WTC11 (cell line): ENCODE data around the gene RERG. TPM values are rescaled to one million over a fixed set of nuclear protein-coding genes. Genes with fewer than 3 reads are reported as not detected.

Experiments used
- ATAC-seq: fragments of 200-7000 bp; cut with Tn5 transposase; 2 replicates; pipeline ENCODE4 v1.10.0; 2021; ENCODE audit warnings: mild to moderate bottlenecking, moderate library complexity
- CTCF ChIA-PET: fragments of 300-600 bp; sonication (Branson Sonifier 250); formaldehyde crosslinking; loops from one replicate; lab custom pipeline; 2021; ENCODE audit warnings: antibody characterized with exemption; lab: Charles Lee
- POLR2A ChIA-PET: fragments of 350-600 bp; sonication (Branson Sonifier 250); formaldehyde crosslinking; loops from one replicate; lab custom pipeline; 2021; ENCODE audit warnings: antibody characterized with exemption; lab: Charles Lee
- DNase-seq: peaks from one replicate; pipeline ENCODE4 v3.0.0; 2021; ENCODE audit warnings: low spot score
- H3K27ac Mint-ChIP-seq: 2 replicates; pipeline ENCODE4 v1.8.0; 2021; ENCODE audit warnings: mixed read lengths
- H3K27me3 Mint-ChIP-seq: 2 replicates; pipeline ENCODE4 v1.8.0; 2021; ENCODE audit warnings: low read depth, mild to moderate bottlenecking, moderate library complexity, mixed read lengths
- H3K36me3 Mint-ChIP-seq: 2 replicates; pipeline ENCODE4 v1.8.0; 2021; ENCODE audit warnings: mixed read lengths
- H3K4me1 Mint-ChIP-seq: 2 replicates; pipeline ENCODE4 v1.8.0; 2022; ENCODE audit warnings: mixed read lengths
- H3K4me3 Mint-ChIP-seq: 2 replicates; pipeline ENCODE4 v1.8.0; 2021; ENCODE audit warnings: mild to moderate bottlenecking, moderate library complexity, mixed read lengths
- H3K9me3 Mint-ChIP-seq: 2 replicates; pipeline ENCODE4 v1.8.0; 2021; ENCODE audit warnings: mixed read lengths
- AFF4 ChIP-seq: sonication (generic); formaldehyde crosslinking; IDR thresholded peaks from 2 replicates; pipeline ENCODE4 v1.8.1; 2023; ENCODE audit warnings: mild to moderate bottlenecking, missing genetic modification reagents, borderline replicate concordance
- ATF1 ChIP-seq: sonication (generic); formaldehyde crosslinking; IDR thresholded peaks from 2 replicates; pipeline ENCODE4 v1.8.1; 2023; ENCODE audit warnings: mild to moderate bottlenecking, moderate library complexity, missing genetic modification reagents
- E2F4 ChIP-seq: sonication (generic); formaldehyde crosslinking; IDR thresholded peaks from 2 replicates; pipeline ENCODE4 v1.8.1; 2022; ENCODE audit warnings: low read depth, mild to moderate bottlenecking, moderate library complexity, missing genetic modification reagents, borderline replicate concordance
- EMX1 ChIP-seq: fragments of 250-450 bp; sonication (Bioruptor Pico); IDR thresholded peaks from 2 replicates; pipeline ENCODE4 v1.8.0; 2021; ENCODE audit warnings: mild to moderate bottlenecking
- ESRRA ChIP-seq: sonication (generic); formaldehyde crosslinking; IDR thresholded peaks from 2 replicates; pipeline ENCODE4 v1.8.1; 2022; ENCODE audit warnings: mild to moderate bottlenecking, missing genetic modification reagents, borderline replicate concordance
- FOXK1 ChIP-seq: sonication (generic); formaldehyde crosslinking; IDR thresholded peaks from 2 replicates; pipeline ENCODE4 v1.8.0; 2022; ENCODE audit warnings: mild to moderate bottlenecking, moderate library complexity, missing genetic modification reagents
- IRF1 ChIP-seq: sonication (generic); formaldehyde crosslinking; IDR thresholded peaks from 2 replicates; pipeline ENCODE4 v1.8.0; 2023; ENCODE audit warnings: missing genetic modification reagents
- IRF2 ChIP-seq: sonication (generic); formaldehyde crosslinking; IDR thresholded peaks from 2 replicates; pipeline ENCODE4 v1.8.0; 2022; ENCODE audit warnings: low read depth, missing genetic modification reagents, borderline replicate concordance
- SMAD3 ChIP-seq: sonication (generic); formaldehyde crosslinking; IDR thresholded peaks from 2 replicates; pipeline ENCODE4 v1.8.0; 2022; ENCODE audit warnings: missing genetic modification reagents, mild to moderate bottlenecking, borderline replicate concordance
- SP1 ChIP-seq: sonication (generic); formaldehyde crosslinking; conservative IDR thresholded peaks from 2 replicates; pipeline ENCODE4 v1.8.1; 2022; ENCODE audit warnings: missing genetic modification reagents
- TEAD1 ChIP-seq: sonication (generic); formaldehyde crosslinking; IDR thresholded peaks from 2 replicates; pipeline ENCODE4 v1.8.0; 2022; ENCODE audit warnings: mild to moderate bottlenecking, missing genetic modification reagents
- TEAD4 ChIP-seq: sonication (generic); formaldehyde crosslinking; IDR thresholded peaks from 2 replicates; pipeline ENCODE4 v1.8.0; 2022; ENCODE audit warnings: mild to moderate bottlenecking, missing genetic modification reagents
- ZBTB21 ChIP-seq: sonication (generic); formaldehyde crosslinking; IDR thresholded peaks from 2 replicates; pipeline ENCODE4 v1.8.1; 2023; ENCODE audit warnings: mild to moderate bottlenecking, missing genetic modification reagents, borderline replicate concordance
- ZNF416 ChIP-seq: fragments of 250-450 bp; sonication (Bioruptor Pico); IDR thresholded peaks from 2 replicates; pipeline ENCODE4 v1.9.0; 2021; ENCODE audit warnings: mild to moderate bottlenecking, inconsistent platforms
- total RNA-seq: library from RNA; stranded (reverse); gene quantifications from 3 replicates; pipeline ENCODE4 v1.2.3, GENCODE V29; 2021
- TF ChIP-seq, protein P1 (sequence below): fragments of 250-450 bp; sonication (Bioruptor Pico); IDR thresholded peaks from 2 replicates; pipeline ENCODE4 v1.8.0; 2021; ENCODE audit warnings: mild to moderate bottlenecking
- TF ChIP-seq, protein P2 (sequence below): sonication (generic); formaldehyde crosslinking; IDR thresholded peaks from 2 replicates; pipeline ENCODE4 v1.8.0; 2023; ENCODE audit warnings: missing genetic modification reagents, mild to moderate bottlenecking, borderline replicate concordance

RERG gene
- total RNA-seq, 1 experiment from 2014 or later = 0.28 TPM

GRCh38 chr12:15234011-15234410 lies 12.8 kb upstream of the RERG start:
- Mint-ChIP-seq H3K9me3 (peaks cover 12% of the 10 kb centered on the region), H3K27ac (no peak overlapping the region), H3K4me1 (no peaks in the 10 kb centered on the region), H3K27me3 (no peaks in the 10 kb centered on the region; the same call in 1 of the 2 replicates), H3K4me3 (no peak overlapping the region), H3K36me3 (no peaks in the 10 kb centered on the region)
- CTCF ChIA-PET = interaction anchor here (1.1 kb wide), 1 partner anchor 13 kb away, joined by 4 read pairs; the partner anchor contains the start of gene RERG
- no peak for ATAC-seq
- DNase-seq = no peak
- POLR2A ChIA-PET = no interaction called here
- TF ChIP-seq ZNF416 (CRISPR knock-in tag) = no peak
- TF ChIP-seq EMX1 (CRISPR knock-in tag) = no peak
- no peak for TF ChIP-seq AFF4 (CRISPR knock-in tag)
- no peak for TF ChIP-seq IRF1 (CRISPR knock-in tag)
- TF ChIP-seq ATF1 (CRISPR knock-in tag) = no peak
- no peak for TF ChIP-seq TEAD1
- TF ChIP-seq ZBTB21 (CRISPR knock-in tag) = no peak
- no peak for TF ChIP-seq SP1 (CRISPR knock-in tag)
- no peak for TF ChIP-seq IRF2 (CRISPR knock-in tag)
- TF ChIP-seq SMAD3 (CRISPR knock-in tag) = no peak
- TF ChIP-seq, protein P1, sequence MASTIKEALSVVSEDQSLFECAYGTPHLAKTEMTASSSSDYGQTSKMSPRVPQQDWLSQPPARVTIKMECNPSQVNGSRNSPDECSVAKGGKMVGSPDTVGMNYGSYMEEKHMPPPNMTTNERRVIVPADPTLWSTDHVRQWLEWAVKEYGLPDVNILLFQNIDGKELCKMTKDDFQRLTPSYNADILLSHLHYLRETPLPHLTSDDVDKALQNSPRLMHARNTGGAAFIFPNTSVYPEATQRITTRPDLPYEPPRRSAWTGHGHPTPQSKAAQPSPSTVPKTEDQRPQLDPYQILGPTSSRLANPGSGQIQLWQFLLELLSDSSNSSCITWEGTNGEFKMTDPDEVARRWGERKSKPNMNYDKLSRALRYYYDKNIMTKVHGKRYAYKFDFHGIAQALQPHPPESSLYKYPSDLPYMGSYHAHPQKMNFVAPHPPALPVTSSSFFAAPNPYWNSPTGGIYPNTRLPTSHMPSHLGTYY (CRISPR knock-in tag) = no peak
- TF ChIP-seq FOXK1 (CRISPR knock-in tag) = no peak
- no peak for TF ChIP-seq ESRRA (CRISPR knock-in tag)
- TF ChIP-seq E2F4 = no peak
- TF ChIP-seq TEAD4 (CRISPR knock-in tag) = no peak
- TF ChIP-seq, protein P2, sequence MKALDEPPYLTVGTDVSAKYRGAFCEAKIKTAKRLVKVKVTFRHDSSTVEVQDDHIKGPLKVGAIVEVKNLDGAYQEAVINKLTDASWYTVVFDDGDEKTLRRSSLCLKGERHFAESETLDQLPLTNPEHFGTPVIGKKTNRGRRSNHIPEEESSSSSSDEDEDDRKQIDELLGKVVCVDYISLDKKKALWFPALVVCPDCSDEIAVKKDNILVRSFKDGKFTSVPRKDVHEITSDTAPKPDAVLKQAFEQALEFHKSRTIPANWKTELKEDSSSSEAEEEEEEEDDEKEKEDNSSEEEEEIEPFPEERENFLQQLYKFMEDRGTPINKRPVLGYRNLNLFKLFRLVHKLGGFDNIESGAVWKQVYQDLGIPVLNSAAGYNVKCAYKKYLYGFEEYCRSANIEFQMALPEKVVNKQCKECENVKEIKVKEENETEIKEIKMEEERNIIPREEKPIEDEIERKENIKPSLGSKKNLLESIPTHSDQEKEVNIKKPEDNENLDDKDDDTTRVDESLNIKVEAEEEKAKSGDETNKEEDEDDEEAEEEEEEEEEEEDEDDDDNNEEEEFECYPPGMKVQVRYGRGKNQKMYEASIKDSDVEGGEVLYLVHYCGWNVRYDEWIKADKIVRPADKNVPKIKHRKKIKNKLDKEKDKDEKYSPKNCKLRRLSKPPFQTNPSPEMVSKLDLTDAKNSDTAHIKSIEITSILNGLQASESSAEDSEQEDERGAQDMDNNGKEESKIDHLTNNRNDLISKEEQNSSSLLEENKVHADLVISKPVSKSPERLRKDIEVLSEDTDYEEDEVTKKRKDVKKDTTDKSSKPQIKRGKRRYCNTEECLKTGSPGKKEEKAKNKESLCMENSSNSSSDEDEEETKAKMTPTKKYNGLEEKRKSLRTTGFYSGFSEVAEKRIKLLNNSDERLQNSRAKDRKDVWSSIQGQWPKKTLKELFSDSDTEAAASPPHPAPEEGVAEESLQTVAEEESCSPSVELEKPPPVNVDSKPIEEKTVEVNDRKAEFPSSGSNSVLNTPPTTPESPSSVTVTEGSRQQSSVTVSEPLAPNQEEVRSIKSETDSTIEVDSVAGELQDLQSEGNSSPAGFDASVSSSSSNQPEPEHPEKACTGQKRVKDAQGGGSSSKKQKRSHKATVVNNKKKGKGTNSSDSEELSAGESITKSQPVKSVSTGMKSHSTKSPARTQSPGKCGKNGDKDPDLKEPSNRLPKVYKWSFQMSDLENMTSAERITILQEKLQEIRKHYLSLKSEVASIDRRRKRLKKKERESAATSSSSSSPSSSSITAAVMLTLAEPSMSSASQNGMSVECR = no peak
